Neural cell (in vitro differentiated cells): ENCODE measurements around the gene CNTFR.

ENCODE experiments used
- TF ChIP-seq, protein P1 (sequence below): IDR thresholded peaks from 2 replicates; pipeline ENCODE4 v1.6.1; 2012; ENCODE audit warnings: borderline replicate concordance
- TF ChIP-seq, protein P2 (sequence below): fragments of 450-650 bp; IDR thresholded peaks from 2 replicates; pipeline ENCODE4 v1.5.1; 2014; ENCODE audit warnings: antibody characterized with exemption, mild to moderate bottlenecking, moderate library complexity; ENCODE audit not compliant: poor library complexity, severe bottlenecking

DNA sequence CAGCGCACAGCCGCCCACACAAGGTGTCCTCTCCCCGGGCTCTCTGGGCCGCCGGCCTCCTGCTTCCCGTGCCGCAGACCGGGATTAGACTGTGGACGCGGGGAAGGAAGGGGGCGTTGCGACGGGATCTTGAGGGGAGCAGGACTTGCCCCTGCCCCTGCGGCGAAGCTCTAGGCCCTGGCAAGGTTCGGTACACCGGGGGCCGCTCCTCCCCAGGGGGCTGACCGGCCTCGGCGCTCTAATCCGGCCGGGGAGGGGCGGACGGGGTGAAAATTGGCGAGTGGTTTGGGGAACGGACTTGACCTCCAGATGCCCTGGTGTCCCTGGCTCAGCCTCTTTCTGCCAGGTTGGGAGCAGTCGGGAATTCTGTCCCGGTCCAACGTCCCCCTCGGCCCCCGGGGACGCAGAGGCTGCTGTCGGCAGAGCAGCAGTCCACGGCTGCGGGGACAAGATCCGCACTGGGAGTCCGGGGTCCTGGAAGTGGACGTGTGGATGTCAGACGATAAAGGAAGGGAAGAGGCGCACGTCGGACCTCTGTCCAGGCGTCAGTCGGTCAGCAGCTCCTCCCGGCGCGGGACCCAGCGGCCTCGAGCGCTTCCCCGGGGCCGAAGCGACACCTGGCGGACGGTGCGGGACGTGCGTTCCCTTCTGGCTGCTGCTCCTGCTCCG is 1.9 kb upstream of the CNTFR start:
- TF ChIP-seq, protein P1, sequence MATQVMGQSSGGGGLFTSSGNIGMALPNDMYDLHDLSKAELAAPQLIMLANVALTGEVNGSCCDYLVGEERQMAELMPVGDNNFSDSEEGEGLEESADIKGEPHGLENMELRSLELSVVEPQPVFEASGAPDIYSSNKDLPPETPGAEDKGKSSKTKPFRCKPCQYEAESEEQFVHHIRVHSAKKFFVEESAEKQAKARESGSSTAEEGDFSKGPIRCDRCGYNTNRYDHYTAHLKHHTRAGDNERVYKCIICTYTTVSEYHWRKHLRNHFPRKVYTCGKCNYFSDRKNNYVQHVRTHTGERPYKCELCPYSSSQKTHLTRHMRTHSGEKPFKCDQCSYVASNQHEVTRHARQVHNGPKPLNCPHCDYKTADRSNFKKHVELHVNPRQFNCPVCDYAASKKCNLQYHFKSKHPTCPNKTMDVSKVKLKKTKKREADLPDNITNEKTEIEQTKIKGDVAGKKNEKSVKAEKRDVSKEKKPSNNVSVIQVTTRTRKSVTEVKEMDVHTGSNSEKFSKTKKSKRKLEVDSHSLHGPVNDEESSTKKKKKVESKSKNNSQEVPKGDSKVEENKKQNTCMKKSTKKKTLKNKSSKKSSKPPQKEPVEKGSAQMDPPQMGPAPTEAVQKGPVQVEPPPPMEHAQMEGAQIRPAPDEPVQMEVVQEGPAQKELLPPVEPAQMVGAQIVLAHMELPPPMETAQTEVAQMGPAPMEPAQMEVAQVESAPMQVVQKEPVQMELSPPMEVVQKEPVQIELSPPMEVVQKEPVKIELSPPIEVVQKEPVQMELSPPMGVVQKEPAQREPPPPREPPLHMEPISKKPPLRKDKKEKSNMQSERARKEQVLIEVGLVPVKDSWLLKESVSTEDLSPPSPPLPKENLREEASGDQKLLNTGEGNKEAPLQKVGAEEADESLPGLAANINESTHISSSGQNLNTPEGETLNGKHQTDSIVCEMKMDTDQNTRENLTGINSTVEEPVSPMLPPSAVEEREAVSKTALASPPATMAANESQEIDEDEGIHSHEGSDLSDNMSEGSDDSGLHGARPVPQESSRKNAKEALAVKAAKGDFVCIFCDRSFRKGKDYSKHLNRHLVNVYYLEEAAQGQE, result no peak
- TF ChIP-seq, protein P2, sequence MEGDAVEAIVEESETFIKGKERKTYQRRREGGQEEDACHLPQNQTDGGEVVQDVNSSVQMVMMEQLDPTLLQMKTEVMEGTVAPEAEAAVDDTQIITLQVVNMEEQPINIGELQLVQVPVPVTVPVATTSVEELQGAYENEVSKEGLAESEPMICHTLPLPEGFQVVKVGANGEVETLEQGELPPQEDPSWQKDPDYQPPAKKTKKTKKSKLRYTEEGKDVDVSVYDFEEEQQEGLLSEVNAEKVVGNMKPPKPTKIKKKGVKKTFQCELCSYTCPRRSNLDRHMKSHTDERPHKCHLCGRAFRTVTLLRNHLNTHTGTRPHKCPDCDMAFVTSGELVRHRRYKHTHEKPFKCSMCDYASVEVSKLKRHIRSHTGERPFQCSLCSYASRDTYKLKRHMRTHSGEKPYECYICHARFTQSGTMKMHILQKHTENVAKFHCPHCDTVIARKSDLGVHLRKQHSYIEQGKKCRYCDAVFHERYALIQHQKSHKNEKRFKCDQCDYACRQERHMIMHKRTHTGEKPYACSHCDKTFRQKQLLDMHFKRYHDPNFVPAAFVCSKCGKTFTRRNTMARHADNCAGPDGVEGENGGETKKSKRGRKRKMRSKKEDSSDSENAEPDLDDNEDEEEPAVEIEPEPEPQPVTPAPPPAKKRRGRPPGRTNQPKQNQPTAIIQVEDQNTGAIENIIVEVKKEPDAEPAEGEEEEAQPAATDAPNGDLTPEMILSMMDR, result peak; percentile 98
